Measurements from ENCODE around the gene SH2D7. TPM values are rescaled to one million over a fixed set of nuclear protein-coding genes. Genes with fewer than 3 reads are reported as not detected.

The SH2D7 gene
- total and polyA plus RNA-seq, 2 experiments from 2014 or later = not detected

GRCh38 chr15:78140292-78140691 is 47.9 kb downstream of the SH2D7 start:
- H3K4me1 ChIP-seq (ENCODE audit: insufficient read depth) = no peaks in the 10 kb centered on the region
- H3K4me3 ChIP-seq = no peak overlapping the region
- H3F3A ChIP-seq (ENCODE audit: insufficient read depth) = no peaks in the 10 kb centered on the region
- no peaks in the 10 kb centered on the region for H4K20me1 ChIP-seq (ENCODE audit: insufficient read depth)
- no peak overlapping the region for H3K27ac ChIP-seq
- no peaks in the 10 kb centered on the region for H3K9me3 ChIP-seq (ENCODE audit: low read depth)
- H3K9ac ChIP-seq = no peak overlapping the region
- in situ Hi-C loops (cut with MboI) = no loop called here
- no peaks in the 10 kb centered on the region for H3K36me3 ChIP-seq (ENCODE audit: low read depth)
- TF ChIP-seq EZH2phosphoT487 (IDR thresholded peaks at IDR 0.05; ENCODE audit: insufficient read depth, low read depth) = no peak
- no peak for TF ChIP-seq EZH2 (IDR thresholded peaks at IDR 0.05; ENCODE audit: insufficient read depth, poor library complexity, severe bottlenecking)
- no peaks in the 10 kb centered on the region for H3K9me2 ChIP-seq (ENCODE audit: insufficient read depth)
- no peaks in the 10 kb centered on the region for H3K27me3 ChIP-seq (replicated peaks; ENCODE audit: insufficient read depth)
- no peak overlapping the region for H2AFZ ChIP-seq
- no peak overlapping the region for H3K4me2 ChIP-seq (ENCODE audit: unreplicated experiment)
- no peak for DNase-seq
- no peaks in the 10 kb centered on the region for H3K79me2 ChIP-seq (ENCODE audit: insufficient read depth)

- H3K9me2 ChIP-seq (ENCODE audit: insufficient read depth) = no peaks in the 10 kb centered on the region
- H3K36me3 ChIP-seq (ENCODE audit: low read depth) = no peaks in the 10 kb centered on the region
- no peak overlapping the region for H3K9ac ChIP-seq
- H3K4me1 ChIP-seq (ENCODE audit: insufficient read depth) = peaks cover 6% of the 10 kb centered on the region; the same call in 1 of the 2 replicates
- H3K27me3 ChIP-seq (replicated peaks; ENCODE audit: insufficient read depth) = no peaks in the 10 kb centered on the region
- 76 to 87% methylated on average over 3 of the region's 3 CpGs for WGBS, 2 experiments (ENCODE audit: low coverage in 1 of 2, low lambda C conversion rate in 2 of 2, missing lambda C conversion rate in 2 of 2)
- H3K27ac ChIP-seq = no peak overlapping the region
- no peak overlapping the region for H3K4me2 ChIP-seq (ENCODE audit: unreplicated experiment)
- H2AFZ ChIP-seq = no peak overlapping the region
- H3K79me2 ChIP-seq (ENCODE audit: insufficient read depth) = no peaks in the 10 kb centered on the region
- H3K4me3 ChIP-seq = no peak overlapping the region
- TF ChIP-seq EZH2 (IDR thresholded peaks at IDR 0.05; ENCODE audit: insufficient read depth, poor library complexity, severe bottlenecking) (no peak), EZH2phosphoT487 (IDR thresholded peaks at IDR 0.05; ENCODE audit: insufficient read depth, low read depth) (no peak)
- H3F3A ChIP-seq (ENCODE audit: insufficient read depth) = no peaks in the 10 kb centered on the region
- H3K9me3 ChIP-seq (ENCODE audit: low read depth) = no peaks in the 10 kb centered on the region
- in situ Hi-C loops (cut with MboI) = no loop called here
- no peaks in the 10 kb centered on the region for H4K20me1 ChIP-seq (ENCODE audit: insufficient read depth)
- DNase-seq = no peak
These were observed 50.0 kb downstream of the SH2D7 start for GRCh38 chr15:78142332-78142731.

GRCh38 chr15:78146425-78147154 is 54.2 kb downstream of the SH2D7 start:
- H3K9me2 ChIP-seq (ENCODE audit: insufficient read depth) = no peaks in the 10 kb centered on the region
- peak; percentile 39 for DNase-seq
- H3K4me2 ChIP-seq (ENCODE audit: unreplicated experiment) = no peak overlapping the region
- no peaks in the 10 kb centered on the region for H3K9me3 ChIP-seq (ENCODE audit: low read depth)
- TF ChIP-seq EZH2phosphoT487 (IDR thresholded peaks at IDR 0.05; ENCODE audit: insufficient read depth, low read depth) (no peak), EZH2 (IDR thresholded peaks at IDR 0.05; ENCODE audit: insufficient read depth, poor library complexity, severe bottlenecking) (no peak)
- no peak overlapping the region for H2AFZ ChIP-seq
- H3F3A ChIP-seq (ENCODE audit: insufficient read depth) = no peaks in the 10 kb centered on the region
- no peak overlapping the region for H3K9ac ChIP-seq
- H3K4me3 ChIP-seq = no peak overlapping the region
- H3K27ac ChIP-seq = no peak overlapping the region
- peaks cover 24% of the 10 kb centered on the region for H3K79me2 ChIP-seq (ENCODE audit: insufficient read depth)
- H3K4me1 ChIP-seq (ENCODE audit: insufficient read depth) = peaks cover 16% of the 10 kb centered on the region; the same call in 1 of the 2 replicates
- in situ Hi-C loops (cut with MboI) = no loop called here
- H4K20me1 ChIP-seq (ENCODE audit: insufficient read depth) = no peaks in the 10 kb centered on the region
- no peaks in the 10 kb centered on the region for H3K36me3 ChIP-seq (ENCODE audit: low read depth)
- WGBS, 2 experiments (ENCODE audit: low coverage in 1 of 2, low lambda C conversion rate in 2 of 2, missing lambda C conversion rate in 2 of 2) = 90 to 92% methylated on average over 4 of the region's 4 CpGs
- H3K27me3 ChIP-seq (replicated peaks; ENCODE audit: insufficient read depth) = no peaks in the 10 kb centered on the region

- DNase-seq = no peak
- H3K4me3 ChIP-seq = no peak overlapping the region
- H3F3A ChIP-seq (ENCODE audit: insufficient read depth) = no peaks in the 10 kb centered on the region
- H3K79me2 ChIP-seq (ENCODE audit: insufficient read depth) = peaks cover 33% of the 10 kb centered on the region
- H3K9me2 ChIP-seq (ENCODE audit: insufficient read depth) = no peaks in the 10 kb centered on the region
- 89 to 90% methylated on average over 6 of the region's 6 CpGs for WGBS, 2 experiments (ENCODE audit: low coverage in 1 of 2, low lambda C conversion rate in 2 of 2, missing lambda C conversion rate in 2 of 2)
- in situ Hi-C loops (cut with MboI) = no loop called here
- H3K36me3 ChIP-seq (ENCODE audit: low read depth) = no peaks in the 10 kb centered on the region
- no peak overlapping the region for H2AFZ ChIP-seq
- no peak overlapping the region for H3K4me2 ChIP-seq (ENCODE audit: unreplicated experiment)
- H3K27ac ChIP-seq = no peak overlapping the region
- H3K4me1 ChIP-seq (ENCODE audit: insufficient read depth) = peaks cover 16% of the 10 kb centered on the region; the same call in 1 of the 2 replicates
- H4K20me1 ChIP-seq (ENCODE audit: insufficient read depth) = no peaks in the 10 kb centered on the region
- H3K9ac ChIP-seq = no peak overlapping the region
- H3K9me3 ChIP-seq (ENCODE audit: low read depth) = no peaks in the 10 kb centered on the region
- no peaks in the 10 kb centered on the region for H3K27me3 ChIP-seq (replicated peaks; ENCODE audit: insufficient read depth)
- TF ChIP-seq EZH2 (IDR thresholded peaks at IDR 0.05; ENCODE audit: insufficient read depth, poor library complexity, severe bottlenecking) (no peak), EZH2phosphoT487 (IDR thresholded peaks at IDR 0.05; ENCODE audit: insufficient read depth, low read depth) (no peak)
These were observed 55.2 kb downstream of the SH2D7 start for GRCh38 chr15:78147566-78147965.

All from GM23248 (cell line).